ENCODE measurements around the gene MRPS31. TPM values are rescaled to one million over a fixed set of nuclear protein-coding genes. Genes with fewer than 3 reads are reported as not detected.

The MRPS31 gene
- total RNA-seq, 4 donors from 2014 or later = 9.8 to 19.6 (median 17.4) TPM

- no peak for TF ChIP-seq CTCF (IDR thresholded peaks at IDR 0.05)
Measured at GRCh38 chr13:40774672-40775071, 3.7 kb upstream of the MRPS31 start.

GRCh38 chr13:40772765-40773473 is 1.9 kb upstream of the MRPS31 start:
- TF ChIP-seq CTCF (IDR thresholded peaks at IDR 0.05) = no peak
- ATAC-seq (ENCODE audit: low FRiP score) (no peak), DNase-seq (ENCODE audit: low spot score) (no peak)

More at GRCh38 chr13:40774672-40775071, 3.7 kb upstream of the MRPS31 start:
- ATAC-seq (ENCODE audit: low FRiP score) (no peak), DNase-seq (ENCODE audit: low spot score) (no peak)

GRCh38 chr13:40770609-40770933 is 419 bp downstream of the MRPS31 start:
- TF ChIP-seq CTCF (IDR thresholded peaks at IDR 0.05) = no peak
- DNase-seq (ENCODE audit: low spot score) = no peak
- no peak for ATAC-seq (ENCODE audit: low FRiP score)

GRCh38 chr13:40769970-40770369 is 1.0 kb downstream of the MRPS31 start:
- ATAC-seq (ENCODE audit: low FRiP score) (no peak), DNase-seq (ENCODE audit: low spot score) (no peak)
- no peak for TF ChIP-seq CTCF (IDR thresholded peaks at IDR 0.05)

- TF ChIP-seq CTCF (IDR thresholded peaks at IDR 0.05) = no peak
- DNase-seq (ENCODE audit: low spot score) (no peak), ATAC-seq (ENCODE audit: low FRiP score) (no peak)
Measured at GRCh38 chr13:40765602-40766001, 5.4 kb downstream of the MRPS31 start.

GRCh38 chr13:40764587-40765403 is 6.2 kb downstream of the MRPS31 start:
- no peak for DNase-seq (ENCODE audit: low spot score)
- TF ChIP-seq CTCF (IDR thresholded peaks at IDR 0.05) = no peak
- ATAC-seq (ENCODE audit: low FRiP score) = no peak

- ATAC-seq (ENCODE audit: low FRiP score) = no peak
- no peak for DNase-seq (ENCODE audit: low spot score)
- TF ChIP-seq CTCF (IDR thresholded peaks at IDR 0.05) = no peak
Measured at GRCh38 chr13:40762849-40763248, 8.1 kb downstream of the MRPS31 start.

Measured in omental fat pad (tissue), 4 donors.